ENCODE results near the gene LIPC. TPM values are rescaled to one million over a fixed set of nuclear protein-coding genes. Genes with fewer than 3 reads are reported as not detected.

LIPC gene
- total and polyA plus RNA-seq, 10 of the 15 experiments (the other 5 are each of a cell fraction or from before 2014, with no cell fraction given), result 0.06 to 0.31 (median 0.16) TPM; not detected in 1

DNA sequence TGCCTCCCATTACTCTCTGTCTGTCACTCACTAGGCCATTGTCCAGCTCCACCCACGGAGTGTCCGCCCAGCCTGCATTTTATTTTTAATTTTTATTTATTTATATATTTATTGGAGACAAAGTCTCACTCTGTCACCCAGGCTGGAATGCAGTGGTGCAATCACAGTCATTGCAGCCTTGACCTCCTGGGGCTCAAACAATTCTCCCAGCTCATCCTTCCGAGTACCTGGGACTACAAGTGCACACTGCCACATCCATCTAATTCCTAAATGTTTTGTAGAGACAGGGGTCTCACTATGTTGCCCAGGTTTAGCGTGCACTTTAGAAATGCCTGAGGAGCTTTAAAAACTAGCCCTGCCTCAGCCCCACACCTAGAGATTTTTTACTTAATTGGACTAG is 141.5 kb downstream of the LIPC start:
- Histone ChIP-seq H3K9me3 (replicated peaks; ENCODE audit: control insufficient read depth, insufficient read depth, low read length) (no peaks in the 10 kb centered on the region; the same call in 2 of the 3 replicates), H3K27me3 (replicated peaks in 1 of 2; ENCODE audit: control insufficient read depth in 2 of 2, insufficient read depth in 2 of 2, low read length in 1 of 2) (no peaks in the 10 kb centered on the region), H2AFZ (ENCODE audit: control insufficient read depth, low read depth, low read length) (no peak overlapping the region), H3K4me1 (ENCODE audit: control insufficient read depth, insufficient read depth, low read length) (no peaks in the 10 kb centered on the region; the same call in 1 of the 2 replicates), H3K79me2 (ENCODE audit: control insufficient read depth, insufficient read depth, low read length) (no peaks in the 10 kb centered on the region), H3K36me3 (ENCODE audit: control insufficient read depth in 2 of 2, insufficient read depth in 2 of 2, low read length in 1 of 2) (no peaks in the 10 kb centered on the region), H3K4me2 (ENCODE audit: control insufficient read depth, insufficient read depth) (no peak overlapping the region), H3K9ac (ENCODE audit: control insufficient read depth, insufficient read depth, low read length) (no peak overlapping the region), H4K20me1 (ENCODE audit: control insufficient read depth, insufficient read depth) (no peaks in the 10 kb centered on the region), H3K27ac (ENCODE audit: control insufficient read depth, insufficient read depth) (no peak overlapping the region), H3K4me3 (no peak overlapping the region)
- WGBS (ENCODE audit: insufficient coverage, insufficient replicate concordance, low lambda C conversion rate, missing lambda C conversion rate), result 71% methylated on average over 4 of the region's 4 CpGs
- RAD21 ChIA-PET (ENCODE audit: unreplicated experiment), result interaction anchor here (0.9 kb wide), 1 partner anchor 12 kb away, joined by 3 read pairs; no protein-coding TSS in a partner anchor
- no peak for DNase-seq (ENCODE audit: low read depth, low spot score)
- intact Hi-C loops (cut with micrococcal nuclease; ENCODE audit: unreplicated experiment), result no loop called here
- no peak for ATAC-seq
- POLR2A ChIA-PET, result no interaction called here
- SMC1A ChIA-PET (ENCODE audit: uncharacterized antibody, unreplicated experiment), result interaction anchor here (0.6 to 2.7 kb wide), 2 partner anchors 11 to 12 kb away, joined by 3 to 7 read pairs; no protein-coding TSS in a partner anchor
- CTCF ChIA-PET, result interaction anchor here (0.5 to 1.1 kb wide), 3 partner anchors 10 to 23 kb away, joined by 3 read pairs; no protein-coding TSS in a partner anchor
- no peak for FAIRE-seq
- TF ChIP-seq ZNF622 (IDR thresholded peaks at IDR 0.05), result no peak
- BruUV-seq (replicated peaks), result no TSS peak
- in situ Hi-C loops (cut with MboI), result no loop called here

DNA sequence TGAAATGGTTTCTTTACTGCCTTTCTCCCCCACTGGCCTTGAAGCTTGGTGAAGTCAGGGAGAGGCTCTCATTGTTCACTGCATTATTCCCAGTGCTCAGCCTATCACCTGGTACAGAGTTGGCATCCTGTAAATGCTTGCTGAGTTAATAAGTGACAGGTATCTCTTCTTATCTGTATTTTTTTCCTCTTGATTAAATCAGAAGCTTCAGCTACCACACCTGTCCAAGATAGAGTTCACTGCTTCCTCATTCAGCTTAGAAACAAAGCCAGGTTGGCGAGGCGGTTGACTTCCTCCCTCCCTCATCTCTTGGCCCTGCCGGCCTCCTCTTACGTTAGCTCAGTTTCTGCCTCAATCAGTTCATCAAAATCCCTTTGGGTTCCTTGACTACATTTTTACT is 142.8 kb downstream of the LIPC start:
- FAIRE-seq, result no peak
- DNase-seq (ENCODE audit: low read depth, low spot score), result no peak
- no peak overlapping the region for H3K4me3 ChIP-seq
- no peaks in the 10 kb centered on the region for H3K36me3 ChIP-seq (ENCODE audit: control insufficient read depth in 2 of 2, insufficient read depth in 2 of 2, low read length in 1 of 2)
- peak overlapping the region; percentile 24; the same call in 1 of the 2 replicates for H2AFZ ChIP-seq (ENCODE audit: control insufficient read depth, low read depth, low read length)
- POLR2A ChIA-PET, result no interaction called here
- no peaks in the 10 kb centered on the region; the same call in 2 of the 3 replicates for H3K9me3 ChIP-seq (replicated peaks; ENCODE audit: control insufficient read depth, insufficient read depth, low read length)
- CTCF ChIA-PET, result interaction anchor here (0.7 kb wide), 1 partner anchor 186 kb away, joined by 3 read pairs; no protein-coding TSS in a partner anchor
- no peaks in the 10 kb centered on the region for H3K4me1 ChIP-seq (ENCODE audit: control insufficient read depth, insufficient read depth, low read length)
- H3K27me3 ChIP-seq (replicated peaks in 1 of 2; ENCODE audit: control insufficient read depth in 2 of 2, insufficient read depth in 2 of 2, low read length in 1 of 2), result no peaks in the 10 kb centered on the region
- H3K9ac ChIP-seq (ENCODE audit: control insufficient read depth, insufficient read depth, low read length), result no peak overlapping the region
- H3K27ac ChIP-seq (ENCODE audit: control insufficient read depth, insufficient read depth), result no peak overlapping the region
- SMC1A ChIA-PET (ENCODE audit: uncharacterized antibody, unreplicated experiment), result interaction anchor here (0.8 to 2.7 kb wide), 7 partner anchors 11 to 193 kb away, joined by 3 to 7 read pairs (median 4); no protein-coding TSS in a partner anchor
- RAD21 ChIA-PET (ENCODE audit: unreplicated experiment), result no interaction called here
- no TSS peak for BruUV-seq (replicated peaks)
- intact Hi-C loops (cut with micrococcal nuclease; ENCODE audit: unreplicated experiment) (no loop called here), in situ Hi-C loops (cut with MboI) (no loop called here)
- H4K20me1 ChIP-seq (ENCODE audit: control insufficient read depth, insufficient read depth), result no peaks in the 10 kb centered on the region
- 0 out of 3 replicates have a peak, but pooled peaks have one; percentile 27 for ATAC-seq
- H3K4me2 ChIP-seq (ENCODE audit: control insufficient read depth, insufficient read depth), result no peak overlapping the region
- peak; percentile 10; the same call in 1 of the 2 replicates for TF ChIP-seq SPI1 (IDR thresholded peaks at IDR 0.05; ENCODE audit: borderline replicate concordance, insufficient read depth, low read depth, low read length)
- no peak for TF ChIP-seq EED (IDR thresholded peaks at IDR 0.05; ENCODE audit: low read depth)
- no peaks in the 10 kb centered on the region for H3K79me2 ChIP-seq (ENCODE audit: control insufficient read depth, insufficient read depth, low read length)
- 66% methylated on average over 4 of the region's 4 CpGs for WGBS (ENCODE audit: insufficient coverage, insufficient replicate concordance, low lambda C conversion rate, missing lambda C conversion rate)

Measured in GM12878 (cell line).